HG03097 (cell line): ENCODE results near the gene PDZD8.

Experiments
- ATAC-seq: cut with Tn5 transposase; IDR thresholded peaks from one replicate; pipeline ENCODE4 v1.9.1; 2021; ENCODE audit not compliant: unreplicated experiment, low FRiP score

Gene PDZD8, protein sequence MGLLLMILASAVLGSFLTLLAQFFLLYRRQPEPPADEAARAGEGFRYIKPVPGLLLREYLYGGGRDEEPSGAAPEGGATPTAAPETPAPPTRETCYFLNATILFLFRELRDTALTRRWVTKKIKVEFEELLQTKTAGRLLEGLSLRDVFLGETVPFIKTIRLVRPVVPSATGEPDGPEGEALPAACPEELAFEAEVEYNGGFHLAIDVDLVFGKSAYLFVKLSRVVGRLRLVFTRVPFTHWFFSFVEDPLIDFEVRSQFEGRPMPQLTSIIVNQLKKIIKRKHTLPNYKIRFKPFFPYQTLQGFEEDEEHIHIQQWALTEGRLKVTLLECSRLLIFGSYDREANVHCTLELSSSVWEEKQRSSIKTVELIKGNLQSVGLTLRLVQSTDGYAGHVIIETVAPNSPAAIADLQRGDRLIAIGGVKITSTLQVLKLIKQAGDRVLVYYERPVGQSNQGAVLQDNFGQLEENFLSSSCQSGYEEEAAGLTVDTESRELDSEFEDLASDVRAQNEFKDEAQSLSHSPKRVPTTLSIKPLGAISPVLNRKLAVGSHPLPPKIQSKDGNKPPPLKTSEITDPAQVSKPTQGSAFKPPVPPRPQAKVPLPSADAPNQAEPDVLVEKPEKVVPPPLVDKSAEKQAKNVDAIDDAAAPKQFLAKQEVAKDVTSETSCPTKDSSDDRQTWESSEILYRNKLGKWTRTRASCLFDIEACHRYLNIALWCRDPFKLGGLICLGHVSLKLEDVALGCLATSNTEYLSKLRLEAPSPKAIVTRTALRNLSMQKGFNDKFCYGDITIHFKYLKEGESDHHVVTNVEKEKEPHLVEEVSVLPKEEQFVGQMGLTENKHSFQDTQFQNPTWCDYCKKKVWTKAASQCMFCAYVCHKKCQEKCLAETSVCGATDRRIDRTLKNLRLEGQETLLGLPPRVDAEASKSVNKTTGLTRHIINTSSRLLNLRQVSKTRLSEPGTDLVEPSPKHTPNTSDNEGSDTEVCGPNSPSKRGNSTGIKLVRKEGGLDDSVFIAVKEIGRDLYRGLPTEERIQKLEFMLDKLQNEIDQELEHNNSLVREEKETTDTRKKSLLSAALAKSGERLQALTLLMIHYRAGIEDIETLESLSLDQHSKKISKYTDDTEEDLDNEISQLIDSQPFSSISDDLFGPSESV

GRCh38 chr10:117375360-117376178 lies at the start of gene PDZD8:
PDZD8 (minus strand) TSS chr10:117375440; CDS start chr10:117375227, 213 bp downstream.
- peak; percentile 88 for ATAC-seq

DNA sequence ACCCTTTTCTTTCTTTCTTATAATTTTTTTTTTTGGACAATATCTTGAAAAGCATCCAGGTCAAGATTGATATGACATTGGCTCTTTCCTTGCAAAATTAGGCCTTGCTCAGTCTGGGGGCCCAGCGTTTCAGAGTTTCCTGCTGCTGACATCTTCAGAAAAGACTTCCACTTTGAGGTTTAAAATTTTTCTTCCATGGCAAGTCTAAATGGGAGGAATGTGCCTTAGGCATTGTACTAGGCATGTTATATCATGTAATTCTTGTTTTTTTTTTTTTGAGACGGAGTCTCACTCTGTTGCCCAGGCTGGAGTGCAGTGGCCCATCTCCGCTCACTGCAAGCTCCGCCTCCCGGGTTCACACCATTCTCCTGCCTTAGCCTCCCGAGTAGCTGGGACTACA lies 48.9 kb upstream of the PDZD8 start:
- ATAC-seq: no peak

DNA sequence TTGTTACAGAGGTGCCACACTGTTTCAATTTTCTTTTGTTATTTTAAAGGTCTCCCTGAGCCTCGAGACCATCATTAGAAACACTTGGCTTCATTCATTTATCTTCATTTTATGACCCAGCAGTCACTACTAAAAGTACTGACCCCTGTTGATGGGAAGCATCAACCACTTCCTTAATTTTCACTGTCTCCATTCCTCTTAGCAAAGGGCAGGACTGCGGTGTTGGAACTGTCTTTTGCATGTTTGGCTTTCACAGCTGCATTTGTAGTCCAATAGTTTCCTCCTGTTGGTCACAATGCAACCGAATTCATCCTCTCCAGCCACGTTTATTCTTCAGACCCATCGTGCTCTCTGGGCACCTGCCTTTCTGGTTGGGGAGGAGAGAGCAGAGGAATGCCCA lies 46.7 kb upstream of the PDZD8 start:
- ATAC-seq: no peak

- ATAC-seq: no peak
Observed at GRCh38 chr10:117420768-117421167, 45.5 kb upstream of the PDZD8 start.

GRCh38 chr10:117419921-117420320 lies 44.7 kb upstream of the PDZD8 start:
- ATAC-seq: no peak

GRCh38 chr10:117419159-117419558 lies 43.9 kb upstream of the PDZD8 start:
- ATAC-seq: no peak

GRCh38 chr10:117418121-117418520 lies 42.9 kb upstream of the PDZD8 start:
- no peak for ATAC-seq

DNA sequence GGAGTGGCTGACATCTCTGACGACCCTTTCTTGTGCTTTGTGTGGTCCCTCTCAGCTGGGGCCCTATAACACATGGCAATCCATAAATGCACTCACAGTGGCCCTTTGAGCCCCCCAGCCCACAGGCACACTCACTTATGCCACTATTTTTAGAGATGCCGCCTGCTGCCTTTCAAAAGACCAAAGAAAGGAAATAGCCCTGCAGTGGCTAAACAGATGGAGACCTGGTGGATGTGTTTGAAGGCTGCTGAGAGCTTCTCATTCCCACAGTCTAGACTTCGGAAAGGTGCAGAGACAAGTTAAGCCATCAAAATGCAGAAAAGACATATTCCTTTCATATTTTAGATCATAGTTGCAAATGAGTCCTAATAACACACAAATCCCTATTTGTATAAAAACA lies 42.0 kb upstream of the PDZD8 start:
- ATAC-seq: no peak

DNA sequence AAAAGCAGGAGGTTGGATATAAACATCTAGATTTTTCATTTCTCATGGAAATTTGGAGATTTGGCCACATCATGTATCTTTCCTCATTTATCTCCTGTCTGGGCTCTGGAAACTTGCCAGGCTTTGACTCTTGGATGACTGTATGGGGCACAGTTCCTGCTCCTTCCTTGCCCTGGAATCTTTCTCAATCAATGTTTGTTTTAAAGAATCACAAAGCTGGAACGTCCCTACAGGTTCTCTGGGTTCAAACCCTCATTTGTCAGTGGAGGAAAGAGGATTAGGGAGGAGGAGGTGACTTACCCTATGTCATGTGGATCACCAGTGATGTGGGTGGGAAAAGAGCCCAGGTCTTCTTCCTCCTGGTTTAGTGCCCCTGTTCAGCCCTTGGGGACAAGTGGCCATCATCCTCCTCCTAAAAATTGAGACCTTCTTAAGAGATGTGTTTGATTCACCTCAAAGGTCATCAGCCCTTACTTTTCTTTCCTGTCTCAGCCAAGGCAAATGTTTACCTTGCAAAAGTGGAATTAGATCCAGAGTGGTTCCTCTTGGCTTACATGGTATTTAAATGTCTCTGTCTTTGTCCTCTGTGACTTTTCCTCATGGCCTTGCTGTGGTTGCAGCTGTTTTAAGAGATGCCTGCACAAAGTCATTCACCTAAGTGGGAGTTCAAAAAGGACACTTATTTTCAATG lies 38.8 kb upstream of the PDZD8 start:
- no peak for ATAC-seq

DNA sequence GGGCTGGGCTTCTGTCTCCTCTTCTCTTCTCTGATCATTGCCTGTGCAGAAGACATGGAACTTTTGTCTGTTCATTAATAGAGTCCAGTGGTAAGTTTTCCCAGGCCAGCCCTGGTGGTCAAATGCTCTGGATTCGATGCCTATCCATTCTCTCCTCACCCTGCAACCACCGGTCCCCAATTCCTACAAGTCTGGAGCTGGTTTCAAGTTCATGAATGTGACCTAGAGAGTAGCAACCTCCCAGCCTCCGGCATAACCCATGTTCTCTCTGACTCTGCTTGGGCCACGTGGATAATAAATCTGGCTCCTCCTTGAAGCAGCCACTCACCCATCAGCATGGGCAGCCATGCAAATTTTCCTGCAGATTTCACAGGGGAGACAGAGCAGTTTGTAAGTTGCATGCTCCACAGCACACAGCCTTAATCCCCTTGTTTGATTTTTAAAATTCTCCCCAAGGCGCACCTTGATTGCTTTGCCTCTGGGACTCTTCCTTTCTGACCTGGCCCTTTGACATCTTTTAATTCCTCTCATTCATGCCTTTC lies 37.3 kb upstream of the PDZD8 start:
- no peak for ATAC-seq

DNA sequence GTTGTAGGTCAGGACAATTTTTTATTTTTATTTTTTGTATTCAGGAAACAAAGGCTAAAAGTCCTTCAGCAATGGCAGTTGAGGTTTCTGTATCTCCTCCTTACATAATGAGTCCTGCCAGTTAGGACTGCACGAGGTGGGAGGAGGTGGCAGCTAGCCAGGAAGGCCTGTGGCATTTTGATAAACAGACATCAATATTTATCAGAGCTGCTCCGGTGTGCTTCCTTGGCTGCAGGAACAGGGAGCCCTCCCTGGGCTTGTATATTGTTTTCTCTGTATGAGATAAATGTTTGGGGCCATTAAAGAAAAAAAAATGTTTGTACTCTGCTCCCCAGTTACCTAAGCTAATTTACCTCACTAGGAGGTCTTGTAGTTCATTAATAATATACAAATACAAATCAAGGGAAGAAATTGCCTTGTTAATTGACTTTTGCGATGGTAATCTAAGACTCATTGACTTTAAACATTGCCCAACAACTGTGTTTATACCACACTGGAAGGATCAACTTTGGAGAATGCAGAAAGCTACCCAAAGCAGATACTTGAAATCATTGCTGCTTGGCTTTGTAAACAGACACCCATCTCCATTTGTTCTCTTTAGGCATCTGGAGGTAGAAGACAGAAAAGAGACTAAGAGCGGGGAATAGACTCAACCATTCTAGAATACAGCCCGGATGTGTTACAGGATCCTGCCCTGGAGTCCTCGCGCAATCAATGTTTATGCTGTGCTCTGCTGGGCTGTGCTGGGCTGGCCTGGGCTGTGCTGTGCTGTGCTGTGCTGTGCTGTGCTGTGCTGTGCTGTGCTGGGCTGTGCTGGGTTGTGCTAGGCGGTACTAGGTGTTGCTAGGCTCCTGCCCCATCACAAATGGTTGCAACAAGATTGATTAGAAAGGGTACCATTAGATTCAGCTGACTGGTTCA lies 36.5 kb upstream of the PDZD8 start:
- no peak for ATAC-seq

GRCh38 chr10:117410557-117410956 lies 35.3 kb upstream of the PDZD8 start:
- no peak for ATAC-seq

- ATAC-seq: no peak
Observed at GRCh38 chr10:117409549-117410305, 34.5 kb upstream of the PDZD8 start.

GRCh38 chr10:117408436-117409384 lies 33.5 kb upstream of the PDZD8 start:
- ATAC-seq: no peak

DNA sequence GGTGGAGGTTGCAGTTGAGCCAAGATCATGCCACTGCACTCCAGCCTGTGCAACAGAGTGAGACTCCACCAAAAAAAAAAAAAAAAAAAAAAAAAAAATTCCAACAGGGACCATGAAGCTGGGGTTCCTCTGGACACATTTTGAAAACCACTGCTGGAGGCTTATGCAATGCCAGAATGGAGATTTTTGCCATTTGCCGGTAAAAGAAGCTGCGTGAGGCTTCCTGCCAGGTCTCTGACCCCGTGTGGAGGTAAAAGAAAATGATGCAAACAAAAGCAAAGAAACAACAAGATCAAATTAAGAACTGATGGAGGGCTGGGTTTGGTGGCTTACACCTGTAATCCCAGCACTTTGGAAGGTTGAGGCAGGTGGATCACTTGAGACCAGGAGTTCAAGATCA lies 30.5 kb upstream of the PDZD8 start:
- ATAC-seq: no peak

- no peak for ATAC-seq
Observed at GRCh38 chr10:117400329-117400728, 25.1 kb upstream of the PDZD8 start.
